ENCODE measurements around the gene NISCH.

DNA sequence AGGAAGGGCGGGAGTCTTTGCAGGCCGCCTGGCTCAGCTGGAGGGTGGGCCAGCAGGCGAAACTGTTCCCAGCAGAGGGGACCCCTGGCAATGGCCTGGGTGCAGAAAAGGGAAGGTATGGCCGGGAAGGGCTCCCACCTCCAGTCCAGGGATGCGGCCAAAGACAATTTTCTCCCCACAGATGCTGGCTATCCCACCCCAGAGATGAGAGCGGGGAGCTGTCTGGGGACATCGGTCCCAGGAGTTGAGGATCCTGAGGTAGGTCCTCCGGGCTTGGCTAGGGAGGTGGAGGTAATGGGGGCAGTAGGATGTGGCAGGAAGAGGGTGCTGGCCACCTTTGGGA lies 12.2 kb upstream of the NISCH start:
- TF ChIP-seq, protein P1, sequence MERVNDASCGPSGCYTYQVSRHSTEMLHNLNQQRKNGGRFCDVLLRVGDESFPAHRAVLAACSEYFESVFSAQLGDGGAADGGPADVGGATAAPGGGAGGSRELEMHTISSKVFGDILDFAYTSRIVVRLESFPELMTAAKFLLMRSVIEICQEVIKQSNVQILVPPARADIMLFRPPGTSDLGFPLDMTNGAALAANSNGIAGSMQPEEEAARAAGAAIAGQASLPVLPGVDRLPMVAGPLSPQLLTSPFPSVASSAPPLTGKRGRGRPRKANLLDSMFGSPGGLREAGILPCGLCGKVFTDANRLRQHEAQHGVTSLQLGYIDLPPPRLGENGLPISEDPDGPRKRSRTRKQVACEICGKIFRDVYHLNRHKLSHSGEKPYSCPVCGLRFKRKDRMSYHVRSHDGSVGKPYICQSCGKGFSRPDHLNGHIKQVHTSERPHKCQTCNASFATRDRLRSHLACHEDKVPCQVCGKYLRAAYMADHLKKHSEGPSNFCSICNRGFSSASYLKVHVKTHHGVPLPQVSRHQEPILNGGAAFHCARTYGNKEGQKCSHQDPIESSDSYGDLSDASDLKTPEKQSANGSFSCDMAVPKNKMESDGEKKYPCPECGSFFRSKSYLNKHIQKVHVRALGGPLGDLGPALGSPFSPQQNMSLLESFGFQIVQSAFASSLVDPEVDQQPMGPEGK (CRISPR knock-in tag; IDR thresholded peaks at IDR 0.05; ENCODE audit: borderline replicate concordance) = no peak
- TF ChIP-seq ZC3H10 (CRISPR knock-in tag; IDR thresholded peaks at IDR 0.05) (no peak), TOX (CRISPR knock-in tag; IDR thresholded peaks at IDR 0.05; ENCODE audit: borderline replicate concordance) (no peak), OSR1 (CRISPR knock-in tag; IDR thresholded peaks at IDR 0.05) (no peak), ARNTL (CRISPR knock-in tag; IDR thresholded peaks at IDR 0.05; ENCODE audit: borderline replicate concordance, low read depth) (no peak), SNAI2 (CRISPR knock-in tag; IDR thresholded peaks at IDR 0.05) (no peak), ZNF565 (CRISPR knock-in tag; conservative IDR thresholded peaks at IDR 0.05; ENCODE audit: low read depth) (no peak), TCF4 (CRISPR knock-in tag; IDR thresholded peaks at IDR 0.05; ENCODE audit: borderline replicate concordance) (no peak), ISL1 (CRISPR knock-in tag; IDR thresholded peaks at IDR 0.05) (no peak), ZFP30 (CRISPR knock-in tag; IDR thresholded peaks at IDR 0.05) (no peak)
- TF ChIP-seq, protein P2, sequence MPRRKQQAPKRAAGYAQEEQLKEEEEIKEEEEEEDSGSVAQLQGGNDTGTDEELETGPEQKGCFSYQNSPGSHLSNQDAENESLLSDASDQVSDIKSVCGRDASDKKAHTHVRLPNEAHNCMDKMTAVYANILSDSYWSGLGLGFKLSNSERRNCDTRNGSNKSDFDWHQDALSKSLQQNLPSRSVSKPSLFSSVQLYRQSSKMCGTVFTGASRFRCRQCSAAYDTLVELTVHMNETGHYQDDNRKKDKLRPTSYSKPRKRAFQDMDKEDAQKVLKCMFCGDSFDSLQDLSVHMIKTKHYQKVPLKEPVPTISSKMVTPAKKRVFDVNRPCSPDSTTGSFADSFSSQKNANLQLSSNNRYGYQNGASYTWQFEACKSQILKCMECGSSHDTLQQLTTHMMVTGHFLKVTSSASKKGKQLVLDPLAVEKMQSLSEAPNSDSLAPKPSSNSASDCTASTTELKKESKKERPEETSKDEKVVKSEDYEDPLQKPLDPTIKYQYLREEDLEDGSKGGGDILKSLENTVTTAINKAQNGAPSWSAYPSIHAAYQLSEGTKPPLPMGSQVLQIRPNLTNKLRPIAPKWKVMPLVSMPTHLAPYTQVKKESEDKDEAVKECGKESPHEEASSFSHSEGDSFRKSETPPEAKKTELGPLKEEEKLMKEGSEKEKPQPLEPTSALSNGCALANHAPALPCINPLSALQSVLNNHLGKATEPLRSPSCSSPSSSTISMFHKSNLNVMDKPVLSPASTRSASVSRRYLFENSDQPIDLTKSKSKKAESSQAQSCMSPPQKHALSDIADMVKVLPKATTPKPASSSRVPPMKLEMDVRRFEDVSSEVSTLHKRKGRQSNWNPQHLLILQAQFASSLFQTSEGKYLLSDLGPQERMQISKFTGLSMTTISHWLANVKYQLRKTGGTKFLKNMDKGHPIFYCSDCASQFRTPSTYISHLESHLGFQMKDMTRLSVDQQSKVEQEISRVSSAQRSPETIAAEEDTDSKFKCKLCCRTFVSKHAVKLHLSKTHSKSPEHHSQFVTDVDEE (CRISPR knock-in tag; IDR thresholded peaks at IDR 0.05) = no peak

Measured in SK-N-SH treated with all-trans-retinoic acid at 6 μM for 48 hours (cell line).